Loucy (cell line): Measurements from ENCODE around the gene PLCG2.
"Not testable (repeated sequence)": the region's sequence is repeated elsewhere in the genome, so short reads cannot be mapped to it uniquely, and the experiment has no call there.

Experiments
- H2AFZ ChIP-seq: fragments of 200-600 bp; sonication (generic); 2 replicates; pipeline ENCODE4 v1.6.0; 2016; ENCODE audit warnings: antibody characterized with exemption, mild to moderate bottlenecking, low read length, moderate library complexity
- H3F3A ChIP-seq: fragments of 200-600 bp; 2 replicates; pipeline ENCODE4 v1.6.0; 2016; ENCODE audit warnings: antibody characterized with exemption, low read depth, mild to moderate bottlenecking
- H3K27me3 ChIP-seq: fragments of 200-600 bp; sonication (generic); 2 replicates; pipeline ENCODE4 v1.6.1; 2014; ENCODE audit warnings: low read length, mild to moderate bottlenecking; ENCODE audit not compliant: insufficient read depth, poor library complexity, severe bottlenecking
- H3K36me3 ChIP-seq: fragments of 200-600 bp; sonication (generic); 2 replicates; pipeline ENCODE4 v1.6.1; 2016; ENCODE audit warnings: low read length; ENCODE audit not compliant: insufficient read depth
- H3K4me1 ChIP-seq: fragments of 200-600 bp; sonication (generic); 2 replicates; pipeline ENCODE4 v1.5.1; 2014; ENCODE audit warnings: low read length, mild to moderate bottlenecking; ENCODE audit not compliant: insufficient read depth, poor library complexity, severe bottlenecking
- H3K4me2 ChIP-seq: fragments of 200-600 bp; sonication (generic); 2 replicates; pipeline ENCODE4 v1.6.0; 2014; ENCODE audit warnings: antibody characterized with exemption, low read length, low read depth, mild to moderate bottlenecking; ENCODE audit not compliant: poor library complexity, severe bottlenecking
- H3K4me3 ChIP-seq: fragments of 200-600 bp; sonication (generic); 2 replicates; pipeline ENCODE4 v1.5.1; 2014; ENCODE audit warnings: low read length, mild to moderate bottlenecking, mixed read lengths; ENCODE audit not compliant: poor library complexity, severe bottlenecking
- H3K79me2 ChIP-seq: fragments of 200-600 bp; sonication (generic); 2 replicates; pipeline ENCODE4 v1.6.1; 2014; ENCODE audit warnings: low read length; ENCODE audit not compliant: insufficient read depth
- H3K9ac ChIP-seq: fragments of 200-600 bp; sonication (generic); 2 replicates; pipeline ENCODE4 v1.6.0; 2014; ENCODE audit warnings: mild to moderate bottlenecking, low read depth, low read length, moderate library complexity; ENCODE audit not compliant: poor library complexity, severe bottlenecking
- H3K9me2 ChIP-seq: fragments of 200-600 bp; sonication (generic); replicated peaks from 2 replicates; pipeline ENCODE4 v1.6.1; 2016; ENCODE audit warnings: low read depth, low read length, mixed read lengths
- H3K9me3 ChIP-seq: fragments of 200-600 bp; sonication (generic); 2 replicates; pipeline ENCODE4 v1.6.1; 2014; ENCODE audit warnings: mild to moderate bottlenecking, antibody characterized with exemption, low read length, low read depth; ENCODE audit not compliant: insufficient read depth
- H4K20me1 ChIP-seq: fragments of 200-600 bp; sonication (generic); 2 replicates; pipeline ENCODE4 v1.6.0; 2014; ENCODE audit warnings: antibody characterized with exemption, low read length, mild to moderate bottlenecking; ENCODE audit not compliant: insufficient read depth, poor library complexity, severe bottlenecking
- CTCF ChIP-seq: fragments of 200-600 bp; sonication (generic); conservative IDR thresholded peaks from 2 replicates; pipeline ENCODE4 v1.5.1; 2014; ENCODE audit warnings: mild to moderate bottlenecking, antibody characterized with exemption, low read length
- EZH2phosphoT487 ChIP-seq: fragments of 200-600 bp; IDR thresholded peaks from 2 replicates; pipeline ENCODE4 v1.6.1; 2018; ENCODE audit warnings: antibody characterized with exemption, mild to moderate bottlenecking, moderate library complexity, borderline replicate concordance

Gene PLCG2

GRCh38 chr16:81798311-81799137, 19.4 kb downstream of the PLCG2 start:
- Histone ChIP-seq H3K36me3 (no peaks in the 10 kb centered on the region), H3K9me2 (no peaks in the 10 kb centered on the region), H3K4me3 (peak overlapping the region; percentile 57), H3K27me3 (no peaks in the 10 kb centered on the region), H3K4me2 (peak overlapping the region; percentile 74), H2AFZ (peak overlapping the region; percentile 44), H3K9ac (peak overlapping the region; percentile 71), H3F3A (no peaks in the 10 kb centered on the region), H4K20me1 (no peaks in the 10 kb centered on the region), H3K9me3 (no peaks in the 10 kb centered on the region), H3K79me2 (peaks cover 21% of the 10 kb centered on the region; the same call in 1 of the 2 replicates), H3K4me1 (peaks cover 36% of the 10 kb centered on the region)
- TF ChIP-seq CTCF (peak; percentile 36; the same call in 1 of the 2 replicates), EZH2phosphoT487 (no peak)

GRCh38 chr16:81799138-81799504, 20.0 kb downstream of the PLCG2 start:
- H3K4me2 ChIP-seq = peak overlapping the region; percentile 74
- H3F3A ChIP-seq = no peaks in the 10 kb centered on the region
- H3K4me1 ChIP-seq = peaks cover 36% of the 10 kb centered on the region
- no peak for TF ChIP-seq EZH2phosphoT487
- no peak for TF ChIP-seq CTCF
- H3K27me3 ChIP-seq = no peaks in the 10 kb centered on the region
- peaks cover 3% of the 10 kb centered on the region; the same call in 1 of the 2 replicates for H3K36me3 ChIP-seq
- no peaks in the 10 kb centered on the region for H3K9me3 ChIP-seq
- H3K9ac ChIP-seq = peak overlapping the region; percentile 71
- H3K9me2 ChIP-seq = no peaks in the 10 kb centered on the region
- H2AFZ ChIP-seq = peak overlapping the region; percentile 44
- H4K20me1 ChIP-seq = no peaks in the 10 kb centered on the region
- H3K79me2 ChIP-seq = peaks cover 21% of the 10 kb centered on the region; the same call in 1 of the 2 replicates
- H3K4me3 ChIP-seq = peak overlapping the region; percentile 57

GRCh38 chr16:81801724-81802123, 22.6 kb downstream of the PLCG2 start:
- H3K4me2 ChIP-seq, H3K27me3 ChIP-seq, H3K9me2 ChIP-seq, H3K9ac ChIP-seq, H3K4me3 ChIP-seq, H3K9me3 ChIP-seq, H3K36me3 ChIP-seq, H3F3A ChIP-seq, H4K20me1 ChIP-seq, H2AFZ ChIP-seq: not testable (repeated sequence)
- H3K79me2 ChIP-seq = peaks cover 25% of the 10 kb centered on the region; the same call in 1 of the 2 replicates
- peaks cover 24% of the 10 kb centered on the region for H3K4me1 ChIP-seq
